DND-41 (cell line): ENCODE measurements around the gene CERCAM.

Experiments
- ATAC-seq: fragments of 200-7000 bp; cut with Tn5 transposase; 3 replicates; pipeline ENCODE4 v1.9.1; 2021; ENCODE audit warnings: low read depth; ENCODE audit not compliant: insufficient read depth
- DNase-seq: peaks from one replicate; pipeline ENCODE4 v3.0.0-alpha.2; 2020
- H2AFZ ChIP-seq: 2 replicates; pipeline ENCODE4 v1.6.0; 2012; ENCODE audit warnings: low read depth, low read length
- H3K27ac ChIP-seq: 2 replicates; pipeline ENCODE4 v1.5.1; 2012; ENCODE audit warnings: low read length, inconsistent platforms
- H3K27me3 ChIP-seq: fragments of 200-600 bp; sonication (generic); 2 replicates; pipeline ENCODE4 v1.6.0; 2012; ENCODE audit warnings: low read length, mild to moderate bottlenecking, inconsistent platforms; ENCODE audit not compliant: insufficient read depth, poor library complexity
- H3K36me3 ChIP-seq: 2 replicates; pipeline ENCODE4 v1.5.1; 2012; ENCODE audit warnings: low read length, inconsistent platforms; ENCODE audit not compliant: insufficient read depth
- H3K4me1 ChIP-seq: 2 replicates; pipeline ENCODE4 v1.5.1; 2012; ENCODE audit warnings: mild to moderate bottlenecking, low read length; ENCODE audit not compliant: insufficient read depth
- H3K4me2 ChIP-seq: 2 replicates; pipeline ENCODE4 v1.6.0; 2012; ENCODE audit warnings: mild to moderate bottlenecking, moderate library complexity, low read length, inconsistent platforms; ENCODE audit not compliant: insufficient read depth
- H3K4me3 ChIP-seq, 2 experiments: fragments of 200-600 bp in 1 of 2; shearing (Covaris generic) in 1 of 2; 2 replicates each; pipeline ENCODE4 v1.5.1; 2012 to 2016; ENCODE audit warnings: inconsistent platforms in 2 of 2, low read length in 2 of 2, mild to moderate bottlenecking in 2 of 2, low read depth in 1 of 2, moderate library complexity in 1 of 2
- H3K79me2 ChIP-seq: 2 replicates; pipeline ENCODE4 v1.6.0; 2012; ENCODE audit warnings: low read length, inconsistent platforms; ENCODE audit not compliant: insufficient read depth
- H3K9ac ChIP-seq: 2 replicates; pipeline ENCODE4 v1.6.0; 2012; ENCODE audit warnings: low read depth, mild to moderate bottlenecking, inconsistent platforms, low read length, moderate library complexity
- H3K9me3 ChIP-seq: 2 replicates; pipeline ENCODE4 v1.5.1; 2012; ENCODE audit warnings: low read length, moderate library complexity, mild to moderate bottlenecking, inconsistent platforms; ENCODE audit not compliant: insufficient read depth, severe bottlenecking
- H4K20me1 ChIP-seq: 2 replicates; pipeline ENCODE4 v1.6.0; 2012; ENCODE audit warnings: low read length; ENCODE audit not compliant: insufficient read depth
- CTCF ChIP-seq: IDR thresholded peaks from 2 replicates; pipeline ENCODE4 v1.5.1; 2012; ENCODE audit warnings: borderline replicate concordance, low read length, moderate library complexity, mild to moderate bottlenecking; ENCODE audit not compliant: poor library complexity, severe bottlenecking; ENCODE audit errors: extremely low read depth
- EZH2 ChIP-seq: IDR thresholded peaks from 3 replicates; pipeline ENCODE4 v1.6.1; 2012; ENCODE audit warnings: borderline replicate concordance, low read depth, mild to moderate bottlenecking, moderate library complexity, low read length, inconsistent platforms; ENCODE audit not compliant: severe bottlenecking

CERCAM gene

GRCh38 chr9:128382261-128382660 is 38.4 kb upstream of the CERCAM start:
- Histone ChIP-seq H4K20me1 (peaks cover 25% of the 10 kb centered on the region), H3K9ac (no peak overlapping the region), H3K4me2 (no peak overlapping the region), H3K79me2 (peaks cover 46% of the 10 kb centered on the region), H3K9me3 (no peaks in the 10 kb centered on the region), H3K27me3 (no peaks in the 10 kb centered on the region), H3K27ac (no peak overlapping the region), H3K36me3 (peaks cover 64% of the 10 kb centered on the region), H3K4me3 (no peak overlapping the region), H2AFZ (no peak overlapping the region), H3K4me1 (no peaks in the 10 kb centered on the region)
- no peak for DNase-seq
- ATAC-seq, result no peak
- TF ChIP-seq CTCF, result no peak
- no peak for TF ChIP-seq EZH2

- Histone ChIP-seq H3K4me1 (no peaks in the 10 kb centered on the region), H3K4me2 (no peak overlapping the region), H3K79me2 (peaks cover 40% of the 10 kb centered on the region), H4K20me1 (peaks cover 22% of the 10 kb centered on the region), H3K27ac (no peak overlapping the region), H3K4me3 (no peak overlapping the region), H3K27me3 (no peaks in the 10 kb centered on the region), H3K36me3 (peaks cover 66% of the 10 kb centered on the region), H3K9me3 (no peaks in the 10 kb centered on the region), H3K9ac (no peak overlapping the region), H2AFZ (no peak overlapping the region)
- TF ChIP-seq EZH2 (no peak), CTCF (no peak)
- no peak for ATAC-seq
- DNase-seq, result no peak
Measured at GRCh38 chr9:128383007-128383753, 37.5 kb upstream of the CERCAM start.

- ATAC-seq (no peak), DNase-seq (no peak)
- peaks cover 22% of the 10 kb centered on the region for H4K20me1 ChIP-seq
- no peak overlapping the region for H2AFZ ChIP-seq
- no peaks in the 10 kb centered on the region for H3K27me3 ChIP-seq
- no peak overlapping the region for H3K4me2 ChIP-seq
- H3K4me1 ChIP-seq, result no peaks in the 10 kb centered on the region
- H3K36me3 ChIP-seq, result peaks cover 69% of the 10 kb centered on the region
- H3K27ac ChIP-seq, result no peak overlapping the region
- H3K4me3 ChIP-seq, result no peak overlapping the region
- H3K79me2 ChIP-seq, result peaks cover 40% of the 10 kb centered on the region
- no peak overlapping the region for H3K9ac ChIP-seq
- TF ChIP-seq CTCF (no peak), EZH2 (no peak)
- H3K9me3 ChIP-seq, result no peaks in the 10 kb centered on the region
Measured at GRCh38 chr9:128383791-128384190, 36.9 kb upstream of the CERCAM start.
